IMR-90 (cell line): ENCODE data around the gene MPRIP. TPM values are rescaled to one million over a fixed set of nuclear protein-coding genes. Genes with fewer than 3 reads are reported as not detected.

Source experiments
- ATAC-seq: fragments of 200-7000 bp; cut with Tn5 transposase; 2 replicates; pipeline ENCODE4 v1.9.1; 2020; ENCODE audit warnings: low read depth, mild to moderate bottlenecking, moderate library complexity
- BruUV-seq: library from RNA; stranded (reverse); fragments of 400-500 nt; replicated peaks from 2 replicates; lab custom pipeline; 2021; lab: Mats Ljungman, UMichigan
- CTCF ChIA-PET: fragments of 300-600 bp; formaldehyde crosslinking; extraction: SDS; loops from one replicate; lab custom pipeline; 2021; ENCODE audit warnings: antibody characterized with exemption; lab: Yijun Ruan, JAX
- POLR2A ChIA-PET: fragments of 300-600 bp; sonication (Branson Sonifier 250); formaldehyde crosslinking; loops from one replicate; lab custom pipeline; 2022; ENCODE audit warnings: antibody characterized with exemption; ENCODE audit not compliant: unreplicated experiment; lab: Charles Lee
- DNase-seq: peaks from one replicate; pipeline ENCODE4 v3.0.0; 2013
- H2AFZ ChIP-seq: replicated peaks from 2 replicates; pipeline ENCODE3; 2013; ENCODE audit warnings: low read length, mild to moderate bottlenecking; ENCODE audit not compliant: poor library complexity
- H2AK5ac ChIP-seq: 2 replicates; pipeline ENCODE4 v1.6.1; 2013; ENCODE audit warnings: low read depth, low read length, inconsistent platforms
- H2AK9ac ChIP-seq: replicated peaks from 2 replicates; pipeline ENCODE3; 2013; ENCODE audit warnings: mild to moderate bottlenecking, low read depth, low read length, moderate library complexity; ENCODE audit not compliant: poor library complexity
- H2BK120ac ChIP-seq: 2 replicates; pipeline ENCODE4 v1.6.1; 2013; ENCODE audit warnings: low read depth, low read length, inconsistent platforms
- H2BK15ac ChIP-seq: 3 replicates; pipeline ENCODE4 v1.6.1; 2013; ENCODE audit warnings: low read depth, low read length, inconsistent platforms
- H2BK20ac ChIP-seq: 2 replicates; pipeline ENCODE4 v1.6.1; 2013; ENCODE audit warnings: low read depth, mild to moderate bottlenecking, inconsistent platforms, low read length, moderate library complexity
- H2BK5ac ChIP-seq: 2 replicates; pipeline ENCODE4 v1.6.1; 2013; ENCODE audit warnings: mild to moderate bottlenecking, low read depth, low read length, inconsistent platforms; ENCODE audit not compliant: poor library complexity, severe bottlenecking
- H3K14ac ChIP-seq: replicated peaks from 2 replicates; pipeline ENCODE4 v1.6.1; 2013; ENCODE audit warnings: low read depth, low read length, inconsistent platforms
- H3K18ac ChIP-seq: 2 replicates; pipeline ENCODE4 v1.6.1; 2013; ENCODE audit warnings: low read depth, low read length, control low read depth
- H3K23ac ChIP-seq: 2 replicates; pipeline ENCODE4 v1.6.1; 2013; ENCODE audit warnings: low read depth, low read length, inconsistent platforms
- H3K27ac ChIP-seq: 2 replicates; pipeline ENCODE4 v1.5.1; 2013; ENCODE audit warnings: mild to moderate bottlenecking, control low read depth, low read length; ENCODE audit not compliant: insufficient read depth
- H3K27me3 ChIP-seq: 2 replicates; pipeline ENCODE4 v1.6.1; 2013; ENCODE audit warnings: low read length; ENCODE audit not compliant: control insufficient read depth, insufficient read depth
- H3K36me3 ChIP-seq: 2 replicates; pipeline ENCODE4 v1.6.1; 2013; ENCODE audit warnings: low read length, mixed read lengths; ENCODE audit not compliant: control insufficient read depth, insufficient read depth
- H3K4ac ChIP-seq: 2 replicates; pipeline ENCODE4 v1.6.1; 2013; ENCODE audit warnings: low read depth, low read length, inconsistent platforms
- H3K4me1 ChIP-seq: 2 replicates; pipeline ENCODE4 v1.6.1; 2013; ENCODE audit warnings: low read length, mixed read lengths; ENCODE audit not compliant: control insufficient read depth, insufficient read depth
- H3K4me2 ChIP-seq: 2 replicates; pipeline ENCODE4 v1.6.1; 2013; ENCODE audit warnings: low read depth, mild to moderate bottlenecking, control low read depth, low read length, moderate library complexity
- H3K4me3 ChIP-seq: 2 replicates; pipeline ENCODE4 v1.5.1; 2013; ENCODE audit warnings: low read depth, mild to moderate bottlenecking, control low read depth, low read length, moderate library complexity; ENCODE audit not compliant: insufficient read depth
- H3K56ac ChIP-seq: 2 replicates; pipeline ENCODE4 v1.6.1; 2013; ENCODE audit warnings: low read length, inconsistent platforms; ENCODE audit not compliant: insufficient read depth; ENCODE audit errors: extremely low read depth
- H3K79me1 ChIP-seq, 2 experiments: 2 replicates each; pipeline ENCODE4 v1.6.1; 2013; ENCODE audit warnings: low read length in 2 of 2, inconsistent platforms in 1 of 2, low read depth in 1 of 2
- H3K9ac ChIP-seq: 2 replicates; pipeline ENCODE4 v1.6.1; 2013; ENCODE audit warnings: low read depth, low read length, control low read depth
- H3K9me1 ChIP-seq: 2 replicates; pipeline ENCODE4 v1.6.1; 2013; ENCODE audit warnings: low read length, inconsistent platforms; ENCODE audit not compliant: insufficient read depth
- H3K9me3 ChIP-seq: 2 replicates; pipeline ENCODE4 v1.6.1; 2013; ENCODE audit warnings: low read length; ENCODE audit not compliant: control insufficient read depth, insufficient read depth
- H4K20me1 ChIP-seq: 2 replicates; pipeline ENCODE4 v1.6.1; 2013; ENCODE audit warnings: low read length, inconsistent platforms; ENCODE audit not compliant: insufficient read depth
- H4K5ac ChIP-seq: 2 replicates; pipeline ENCODE4 v1.6.1; 2013; ENCODE audit warnings: mild to moderate bottlenecking, low read depth, low read length, control low read depth
- H4K8ac ChIP-seq, 2 experiments: 2 replicates each; pipeline ENCODE4 v1.6.1; 2013; ENCODE audit warnings: low read depth in 2 of 2, low read length in 2 of 2, control low read depth in 1 of 2, inconsistent platforms in 1 of 2
- H4K91ac ChIP-seq: 2 replicates; pipeline ENCODE4 v1.6.1; 2013; ENCODE audit warnings: low read depth, low read length, inconsistent platforms; ENCODE audit not compliant: insufficient read depth
- CEBPB ChIP-seq: IDR thresholded peaks from 2 replicates; pipeline ENCODE4 v1.6.1; 2012; ENCODE audit warnings: low read depth, low read length, improper control_type of control experiment
- CHD1 ChIP-seq: IDR thresholded peaks from 2 replicates; pipeline ENCODE4 v1.6.1; 2012; ENCODE audit warnings: low read depth, low read length, improper control_type of control experiment
- ELK1 ChIP-seq: fragments of 150-350 bp; IDR thresholded peaks from 2 replicates; pipeline ENCODE4 v1.6.1; 2016; ENCODE audit warnings: low read depth, mild to moderate bottlenecking, low read length, moderate library complexity, borderline replicate concordance
- MAFK ChIP-seq: IDR thresholded peaks from 2 replicates; pipeline ENCODE4 v1.6.1; 2012; ENCODE audit warnings: low read depth, low read length, improper control_type of control experiment
- MAZ ChIP-seq: IDR thresholded peaks from 2 replicates; pipeline ENCODE4 v1.6.1; 2012; ENCODE audit warnings: low read depth, mild to moderate bottlenecking, low read length, improper control_type of control experiment, moderate library complexity, borderline replicate concordance
- MXI1 ChIP-seq: IDR thresholded peaks from 2 replicates; pipeline ENCODE4 v1.6.1; 2012; ENCODE audit warnings: low read depth, mild to moderate bottlenecking, low read length, moderate library complexity, borderline replicate concordance
- NFE2L2 ChIP-seq: fragments of 150-350 bp; IDR thresholded peaks from 2 replicates; pipeline ENCODE4 v1.6.1; 2016; ENCODE audit warnings: low read depth, mild to moderate bottlenecking, low read length
- POLR2A ChIP-seq: IDR thresholded peaks from 2 replicates; pipeline ENCODE4 v1.6.1; 2012; ENCODE audit warnings: mild to moderate bottlenecking, low read depth, low read length
- RAD21 ChIP-seq: IDR thresholded peaks from 2 replicates; pipeline ENCODE4 v1.6.1; 2012; ENCODE audit warnings: low read length, improper control_type of control experiment
- RCOR1 ChIP-seq: IDR thresholded peaks from 2 replicates; pipeline ENCODE4 v1.6.1; 2012; ENCODE audit warnings: mild to moderate bottlenecking, low read length, improper control_type of control experiment; ENCODE audit not compliant: insufficient replicate concordance
- RFX5 ChIP-seq: IDR thresholded peaks from 2 replicates; pipeline ENCODE4 v1.8.0; 2012; ENCODE audit warnings: low read depth, mild to moderate bottlenecking, low read length, moderate library complexity
- SMC3 ChIP-seq: fragments of 150-350 bp; IDR thresholded peaks from 2 replicates; pipeline ENCODE4 v1.6.1; 2016; ENCODE audit warnings: low read depth, mild to moderate bottlenecking, antibody characterized with exemption, low read length, moderate library complexity
- USF2 ChIP-seq: fragments of 150-350 bp; IDR thresholded peaks from 2 replicates; pipeline ENCODE4 v1.6.1; 2017; ENCODE audit warnings: mild to moderate bottlenecking, antibody characterized with exemption, low read length, low read depth
- WGBS, 2 experiments: methylation state at CpG; one replicate each; pipeline versions ENCODE4 v1.1.5 to v1.1.7; 2013; ENCODE audit warnings: missing lambda C conversion rate in 2 of 2; ENCODE audit not compliant: insufficient read length in 1 of 2; ENCODE audit errors: extremely low coverage in 2 of 2; 5-methylcytosine and 5-hydroxymethylcytosine counted together
- dilution Hi-C: fragments of 300-500 bp; cut with HindIII; formaldehyde crosslinking; loops from one replicate; pipeline ENCODE4 v1.14.3; 2018; ENCODE audit warnings: low sequenced_read_pairs; ENCODE audit not compliant: unreplicated experiment
- in situ Hi-C: fragments of 300-500 bp; cut with MboI; formaldehyde crosslinking; loops from 3 replicates; pipeline ENCODE4 v1.14.3; 2019; ENCODE audit warnings: low sequenced_read_pairs, inconsistent platforms, mixed read lengths
- intact Hi-C: fragments of 100-400 bp; cut with micrococcal nuclease; formaldehyde crosslinking; loops from 2 replicates; pipeline ENCODE4 v1.10.0; 2022
- polyA plus RNA-seq, 3 experiments: library from polyadenylated mRNA; depleted of rRNA; stranded (reverse); fragments of >200 nt; gene quantifications; 2 replicates each; pipeline ENCODE4 v1.2.3, GENCODE V29; 2012; ENCODE audit warnings: low replicate concordance in 1 of 3
- total RNA-seq: library from RNA; depleted of rRNA; stranded (reverse); fragments of >200 nt; gene quantifications from 2 replicates; pipeline ENCODE4 v1.2.3, GENCODE V29; 2012
- TF ChIP-seq, protein P1 (sequence below): conservative IDR thresholded peaks from 2 replicates; pipeline ENCODE4 v1.5.1; 2012; ENCODE audit warnings: mild to moderate bottlenecking, low read depth, low read length, improper control_type of control experiment

MPRIP gene
- total and polyA plus RNA-seq, 2 of the 4 experiments (the other 2 are of a cell fraction) = 111 to 149 TPM

DNA sequence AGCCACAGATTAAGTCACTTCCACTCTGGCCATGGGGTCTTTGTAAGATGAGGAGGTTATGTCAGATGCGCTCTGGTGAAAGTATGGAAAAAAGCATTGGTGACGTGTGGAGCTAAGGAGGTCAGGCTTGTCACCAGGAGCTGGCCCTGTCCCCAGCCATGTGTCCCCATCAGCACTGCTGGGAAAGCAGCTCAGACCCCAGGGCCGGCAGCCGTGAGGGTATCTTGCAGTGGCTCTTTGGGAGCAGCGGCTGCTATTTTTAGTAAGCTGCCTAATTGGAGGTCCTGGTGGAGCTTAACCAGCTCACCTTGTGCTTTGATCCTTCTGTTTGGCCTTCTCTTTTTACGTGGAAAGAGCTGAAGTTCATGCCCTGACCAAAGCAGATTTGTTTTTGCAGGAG lies 60.9 kb downstream of the MPRIP start:
- WGBS, 2 experiments = 71% methylated on average over 4 of the region's 6 CpGs; no CpG with 5 or more reads in 1 of the 2 experiments
- Histone ChIP-seq H4K91ac (no peak overlapping the region), H3K27ac (no peak overlapping the region), H3K9me3 (no peaks in the 10 kb centered on the region), H2BK20ac (no peak overlapping the region), H3K23ac (no peak overlapping the region), H3K27me3 (no peaks in the 10 kb centered on the region), H3K4me2 (no peak overlapping the region), H3K4me1 (peaks cover 25% of the 10 kb centered on the region), H3K4me3 (no peak overlapping the region), H3K18ac (no peak overlapping the region), H2BK120ac (no peak overlapping the region), H3K4ac (no peak overlapping the region), H2AK9ac (peak overlapping the region; percentile 35), H3K79me1 (peaks cover 54 to 98% of the 10 kb centered on the region in 2 experiments), H3K9me1 (peaks cover 54% of the 10 kb centered on the region), H3K56ac (no peak overlapping the region; the same call in 1 of the 2 replicates), H3K9ac (no peak overlapping the region), H2AFZ (no peak overlapping the region), H2BK5ac (no peak overlapping the region), H2BK15ac (no peak overlapping the region), H2AK5ac (no peak overlapping the region), H4K20me1 (peaks cover 96% of the 10 kb centered on the region), H3K14ac (no peak overlapping the region), H4K5ac (no peak overlapping the region), H3K36me3 (peaks cover 11% of the 10 kb centered on the region), H4K8ac (no peak overlapping the region)
- in situ Hi-C loops (no loop called here), dilution Hi-C loops (no loop called here), intact Hi-C loops (loop anchor here (10.0 kb wide), 1 partner anchor 98 kb away; no protein-coding TSS in a partner anchor)
- no peak for ATAC-seq
- no peak for TF ChIP-seq MAZ
- no peak for TF ChIP-seq USF2
- no peak for TF ChIP-seq RCOR1
- no peak for TF ChIP-seq CHD1
- no peak for TF ChIP-seq POLR2A
- no peak for TF ChIP-seq RFX5
- no peak for TF ChIP-seq NFE2L2
- TF ChIP-seq, protein P1, sequence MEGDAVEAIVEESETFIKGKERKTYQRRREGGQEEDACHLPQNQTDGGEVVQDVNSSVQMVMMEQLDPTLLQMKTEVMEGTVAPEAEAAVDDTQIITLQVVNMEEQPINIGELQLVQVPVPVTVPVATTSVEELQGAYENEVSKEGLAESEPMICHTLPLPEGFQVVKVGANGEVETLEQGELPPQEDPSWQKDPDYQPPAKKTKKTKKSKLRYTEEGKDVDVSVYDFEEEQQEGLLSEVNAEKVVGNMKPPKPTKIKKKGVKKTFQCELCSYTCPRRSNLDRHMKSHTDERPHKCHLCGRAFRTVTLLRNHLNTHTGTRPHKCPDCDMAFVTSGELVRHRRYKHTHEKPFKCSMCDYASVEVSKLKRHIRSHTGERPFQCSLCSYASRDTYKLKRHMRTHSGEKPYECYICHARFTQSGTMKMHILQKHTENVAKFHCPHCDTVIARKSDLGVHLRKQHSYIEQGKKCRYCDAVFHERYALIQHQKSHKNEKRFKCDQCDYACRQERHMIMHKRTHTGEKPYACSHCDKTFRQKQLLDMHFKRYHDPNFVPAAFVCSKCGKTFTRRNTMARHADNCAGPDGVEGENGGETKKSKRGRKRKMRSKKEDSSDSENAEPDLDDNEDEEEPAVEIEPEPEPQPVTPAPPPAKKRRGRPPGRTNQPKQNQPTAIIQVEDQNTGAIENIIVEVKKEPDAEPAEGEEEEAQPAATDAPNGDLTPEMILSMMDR = no peak
- no peak for TF ChIP-seq RAD21
- TF ChIP-seq CEBPB = no peak
- no peak for TF ChIP-seq ELK1
- no peak for TF ChIP-seq SMC3
- TF ChIP-seq MXI1 = no peak
- no peak for TF ChIP-seq MAFK
- POLR2A ChIA-PET = interaction anchor here (0.5 kb wide), 1 partner anchor 134 kb away, joined by 7 read pairs; the partner anchor contains the start of gene FLCN
- no peak for DNase-seq
- CTCF ChIA-PET = interaction anchor here (0.6 kb wide), 1 partner anchor 9 kb away, joined by 3 read pairs; no protein-coding TSS in a partner anchor
- no TSS peak for BruUV-seq
